HEK293 (cell line): ENCODE data around the gene NAGLU.

Experiments used
- CTCF ChIP-seq: fragments of 450-650 bp; formaldehyde crosslinking; IDR thresholded peaks from 2 replicates; pipeline ENCODE4 v1.5.1; 2016; ENCODE audit warnings: missing biosample characterization, missing genetic modification characterization
- REST ChIP-seq: fragments of 450-650 bp; formaldehyde crosslinking; IDR thresholded peaks from 2 replicates; pipeline ENCODE4 v1.5.1; 2016; ENCODE audit warnings: missing biosample characterization, missing genetic modification characterization
- ZBTB11 ChIP-seq: fragments of 450-650 bp; formaldehyde crosslinking; conservative IDR thresholded peaks from 2 replicates; pipeline ENCODE4 v1.5.1; 2016; ENCODE audit warnings: low read depth, missing biosample characterization, missing genetic modification characterization
- ZBTB6 ChIP-seq: fragments of 450-650 bp; formaldehyde crosslinking; IDR thresholded peaks from 2 replicates; pipeline ENCODE4 v1.5.1; 2017; ENCODE audit warnings: missing biosample characterization, missing genetic modification characterization
- ZFP3 ChIP-seq: fragments of 450-650 bp; formaldehyde crosslinking; IDR thresholded peaks from 2 replicates; pipeline ENCODE4 v1.5.1; 2016; ENCODE audit warnings: low read depth, missing biosample characterization, missing genetic modification characterization
- ZNF24 ChIP-seq: fragments of 450-650 bp; formaldehyde crosslinking; IDR thresholded peaks from 2 replicates; pipeline ENCODE4 v1.5.1; 2016; ENCODE audit warnings: missing biosample characterization, missing genetic modification characterization
- ZNF530 ChIP-seq: fragments of 450-650 bp; formaldehyde crosslinking; IDR thresholded peaks from 2 replicates; pipeline ENCODE4 v1.5.1; 2016; ENCODE audit warnings: low read depth, missing biosample characterization, missing genetic modification characterization
- ZNF558 ChIP-seq: fragments of 450-650 bp; formaldehyde crosslinking; IDR thresholded peaks from 2 replicates; pipeline ENCODE4 v1.5.1; 2016; ENCODE audit warnings: missing biosample characterization, missing genetic modification characterization

GRCh38 chr17:42530952-42531454 lies 5.0 kb upstream of the NAGLU start:
- TF ChIP-seq CTCF (tag by site-specific recombination) (no peak), ZBTB6 (no peak), ZBTB11 (tag by site-specific recombination) (no peak), ZFP3 (tag by site-specific recombination) (no peak), ZNF530 (no peak), ZNF24 (tag by site-specific recombination) (no peak), REST (no peak), ZNF558 (tag by site-specific recombination) (no peak)
